DMS53 treated with DMSO at 0.1 percent for 48 hours (cell line): ENCODE results near the gene LRRC47.

Source experiments
- DNase-seq: peaks from one replicate; lab custom pipeline; 2025; ENCODE audit not compliant: unreplicated experiment; lab: John Stamatoyannopoulos, UW

The LRRC47 gene

GRCh38 chr1:3733883-3734589 is 62.3 kb downstream of the LRRC47 start:
- no peak for DNase-seq

DNA sequence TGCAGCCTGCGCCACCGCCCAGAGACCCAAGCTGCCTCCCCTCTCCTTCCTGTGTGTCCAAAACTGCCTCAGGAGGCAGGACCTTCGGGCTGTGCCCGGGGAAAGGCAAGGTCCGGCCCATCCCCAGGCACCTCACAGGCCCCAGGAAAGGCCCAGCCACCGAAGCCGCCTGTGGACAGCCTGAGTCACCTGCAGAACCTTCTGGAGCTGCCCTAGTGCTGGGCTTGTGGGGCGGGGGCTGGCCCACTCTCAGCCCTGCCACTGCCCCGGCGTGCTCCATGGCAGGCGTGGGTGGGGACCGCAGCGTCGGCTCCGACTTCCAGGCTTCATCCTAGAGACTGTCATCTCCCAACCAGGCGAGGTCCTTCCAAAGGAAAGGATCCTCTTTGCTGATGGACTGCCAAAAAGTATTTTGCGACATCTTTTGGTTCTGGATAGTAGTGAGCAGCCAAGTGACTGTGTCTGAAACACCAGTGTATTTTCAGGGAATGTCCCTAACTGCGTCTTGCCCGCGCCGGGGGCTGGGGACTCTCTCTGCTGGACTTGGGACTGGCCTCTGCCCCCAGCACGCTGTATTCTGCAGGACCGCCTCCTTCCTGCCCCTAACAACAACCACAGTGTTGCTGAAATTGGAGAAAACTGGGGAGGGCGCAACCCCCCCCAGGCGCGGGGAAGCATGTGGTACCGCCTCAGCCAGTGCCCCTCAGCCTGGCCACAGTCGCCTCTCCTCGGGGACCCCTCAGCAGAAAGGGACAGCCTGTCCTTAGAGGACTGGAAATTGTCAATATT is 63.0 kb downstream of the LRRC47 start:
- no peak for DNase-seq

DNA sequence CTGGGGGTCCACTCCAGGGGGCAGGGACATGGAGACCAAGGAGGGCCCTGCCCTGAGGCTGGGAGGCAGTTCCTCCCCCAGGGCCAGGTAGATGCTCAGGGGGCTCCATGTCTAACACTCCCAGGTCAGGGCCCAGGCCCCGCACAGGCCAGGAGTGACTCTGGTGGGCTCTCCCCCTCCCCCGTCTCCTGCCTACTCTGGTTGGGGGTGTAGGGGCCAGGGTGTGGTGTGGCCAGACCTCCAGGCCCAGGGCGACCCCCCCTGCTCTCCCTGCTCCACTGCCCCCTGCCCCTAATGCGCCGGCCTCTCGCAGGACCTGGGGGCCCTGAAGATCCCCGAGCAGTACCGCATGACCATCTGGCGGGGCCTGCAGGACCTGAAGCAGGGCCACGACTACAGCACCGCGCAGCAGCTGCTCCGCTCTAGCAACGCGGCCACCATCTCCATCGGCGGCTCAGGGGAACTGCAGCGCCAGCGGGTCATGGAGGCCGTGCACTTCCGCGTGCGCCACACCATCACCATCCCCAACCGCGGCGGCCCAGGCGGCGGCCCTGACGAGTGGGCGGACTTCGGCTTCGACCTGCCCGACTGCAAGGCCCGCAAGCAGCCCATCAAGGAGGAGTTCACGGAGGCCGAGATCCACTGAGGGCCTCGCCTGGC is 63.7 kb downstream of the LRRC47 start:
- no peak for DNase-seq

DNA sequence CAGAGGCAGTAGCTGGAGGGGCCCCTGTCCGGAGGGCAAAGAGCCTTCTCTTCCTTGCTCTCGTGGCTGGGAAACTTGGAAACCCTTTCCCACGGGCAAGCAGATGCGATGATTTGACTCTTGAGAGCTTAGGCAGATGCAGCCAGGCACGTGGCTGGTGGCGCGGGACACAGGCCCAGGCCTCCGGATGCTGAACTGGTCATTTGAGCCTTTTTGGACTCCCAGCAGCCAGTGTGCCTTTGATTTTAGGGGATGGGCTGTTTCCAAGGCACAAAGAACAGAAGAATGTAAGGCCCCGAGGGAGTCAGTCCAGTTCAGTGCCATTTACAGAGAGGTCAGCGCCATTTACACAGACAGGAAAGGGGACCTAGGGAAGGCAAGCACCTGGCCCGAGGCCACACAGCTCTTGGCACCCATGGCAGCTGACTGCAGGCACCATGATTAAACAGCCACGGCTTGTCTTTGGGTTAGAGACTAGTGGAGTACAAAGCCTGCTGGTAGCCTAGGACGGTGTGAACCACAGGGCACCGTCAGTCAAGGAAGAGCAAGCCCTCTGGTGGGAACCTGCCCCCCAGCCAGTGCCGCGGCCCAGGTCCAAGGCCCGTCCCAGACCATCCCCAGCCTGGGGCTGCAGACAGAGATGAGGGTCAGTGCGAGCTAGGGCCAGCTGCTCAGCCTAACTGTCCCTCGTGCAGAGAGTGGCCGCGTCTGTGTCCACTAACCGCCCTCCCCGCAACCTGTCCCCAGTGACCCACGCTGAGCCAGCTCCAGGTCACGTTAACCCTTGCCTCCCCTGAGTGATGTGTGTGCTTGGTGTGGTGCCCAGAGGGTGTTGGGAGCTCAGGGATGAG is 64.5 kb downstream of the LRRC47 start:
- DNase-seq = no peak

- no peak for DNase-seq
Observed at GRCh38 chr1:3730543-3731247, 65.6 kb downstream of the LRRC47 start.

- no peak for DNase-seq
Observed at GRCh38 chr1:3729594-3730542, 66.4 kb downstream of the LRRC47 start.
